H1 (cell line): ENCODE results near the gene CLUH. TPM values are rescaled to one million over a fixed set of nuclear protein-coding genes. Genes with fewer than 3 reads are reported as not detected.

Experiments used
- CTCF ChIA-PET: fragments of 300-600 bp; sonication (Branson Sonifier 250); formaldehyde crosslinking; loops from one replicate; lab custom pipeline; 2021; ENCODE audit not compliant: partially characterized antibody; lab: Charles Lee
- POLR2A ChIA-PET: fragments of 300-600 bp; sonication (Branson Sonifier 250); formaldehyde crosslinking; loops from one replicate; lab custom pipeline; 2021; ENCODE audit warnings: inconsistent platforms; ENCODE audit not compliant: partially characterized antibody; lab: Charles Lee
- DNase-seq, 2 experiments: peaks; one replicate each; pipeline versions ENCODE4 v3.0.0 to v3.0.0-alpha.2; 2010 to 2022; ENCODE audit warnings: low spot score in 2 of 2, low read depth in 1 of 2, mixed read lengths in 1 of 2
- FAIRE-seq: peaks from 2 replicates; lab custom pipeline; 2011; peaks lifted over from hg19 to GRCh38; lab: Jason Lieb, UNC
- H2AFZ ChIP-seq: 2 replicates; pipeline ENCODE4 v1.8.1; 2012; ENCODE audit warnings: low read length, inconsistent platforms
- H2AK5ac ChIP-seq: 2 replicates; pipeline ENCODE4 v1.6.1; 2013; ENCODE audit warnings: low read depth, low read length
- H2BK120ac ChIP-seq: replicated peaks from 2 replicates; pipeline ENCODE3; 2013; ENCODE audit warnings: low read depth, low read length, inconsistent platforms
- H2BK12ac ChIP-seq: 2 replicates; pipeline ENCODE4 v1.6.1; 2013; ENCODE audit warnings: low read depth, low read length
- H2BK15ac ChIP-seq: 2 replicates; pipeline ENCODE4 v1.6.1; 2013; ENCODE audit warnings: low read length
- H2BK20ac ChIP-seq: 2 replicates; pipeline ENCODE4 v1.6.1; 2013; ENCODE audit warnings: low read length
- H2BK5ac ChIP-seq: 2 replicates; pipeline ENCODE4 v1.6.1; 2013; ENCODE audit warnings: low read depth, low read length
- H3K14ac ChIP-seq: 2 replicates; pipeline ENCODE4 v1.6.1; 2013; ENCODE audit warnings: inconsistent platforms; ENCODE audit not compliant: insufficient read length
- H3K18ac ChIP-seq: 2 replicates; pipeline ENCODE4 v1.6.1; 2013; ENCODE audit warnings: low read length; ENCODE audit errors: extremely low read depth
- H3K23ac ChIP-seq: 2 replicates; pipeline ENCODE4 v1.6.1; 2013; ENCODE audit warnings: inconsistent platforms; ENCODE audit not compliant: insufficient read length
- H3K23me2 ChIP-seq: 2 replicates; pipeline ENCODE4 v1.6.1; 2013; ENCODE audit warnings: low read depth, low read length
- H3K27ac ChIP-seq: 2 replicates; pipeline ENCODE4 v1.6.1; 2011; ENCODE audit warnings: low read depth, low read length, inconsistent platforms
- H3K27me3 ChIP-seq, 4 experiments: replicated peaks in 1 of 4; 1 replicate in 1 of 4; 2 replicates in 3 of 4; pipeline versions ENCODE4 v1.6.1 to v1.8.1; 2011 to 2013; ENCODE audit warnings: low read length in 3 of 4, mild to moderate bottlenecking in 3 of 4, inconsistent platforms in 2 of 4, mixed read lengths in 2 of 4, moderate library complexity in 1 of 4; ENCODE audit not compliant: control insufficient read depth in 3 of 4, insufficient read depth in 3 of 4; ENCODE audit errors: extremely low read depth in 1 of 4
- H3K36me3 ChIP-seq, 4 experiments: 2 replicates each; pipeline versions ENCODE4 v1.6.1 to v1.8.1; 2011 to 2013; ENCODE audit warnings: mild to moderate bottlenecking in 4 of 4, low read length in 3 of 4, moderate library complexity in 2 of 4, control low read depth in 1 of 4, inconsistent platforms in 1 of 4; ENCODE audit not compliant: insufficient read depth in 4 of 4, control insufficient read depth in 2 of 4
- H3K4ac ChIP-seq: replicated peaks from 2 replicates; pipeline ENCODE3; 2013; ENCODE audit warnings: low read length, low read depth, mixed read lengths, inconsistent platforms; ENCODE audit not compliant: insufficient read length
- H3K4me1 ChIP-seq, 4 experiments: replicated peaks in 1 of 4; 1 replicate in 1 of 4; 2 replicates in 3 of 4; pipeline versions ENCODE4 v1.6.1 to v1.8.1; 2011 to 2013; ENCODE audit warnings: low read length in 3 of 4, inconsistent platforms in 2 of 4, mixed read lengths in 1 of 4; ENCODE audit not compliant: insufficient read depth in 4 of 4, control insufficient read depth in 3 of 4
- H3K4me2 ChIP-seq, 2 experiments: 2 replicates each; pipeline versions ENCODE4 v1.6.1 to v1.8.1; 2011 to 2013; ENCODE audit warnings: low read depth in 2 of 2, low read length in 2 of 2, control low read depth in 1 of 2, inconsistent platforms in 1 of 2, mild to moderate bottlenecking in 1 of 2; ENCODE audit not compliant: insufficient read depth in 1 of 2
- H3K4me3 ChIP-seq, 4 experiments: fragments of 200-600, 300-600 bp in 1 of 4; sonication (generic), shearing (Covaris generic), sonication (Bioruptor Twin) in 1 of 4; 2 replicates each; pipeline versions ENCODE4 v1.5.1 to v1.8.1; 2011 to 2016; ENCODE audit warnings: low read length in 4 of 4, low read depth in 3 of 4, control low read depth in 2 of 4, inconsistent platforms in 2 of 4, mild to moderate bottlenecking in 2 of 4, mixed read lengths in 1 of 4, moderate library complexity in 1 of 4; ENCODE audit not compliant: insufficient read depth in 2 of 4; ENCODE audit errors: extremely low read depth in 1 of 4
- H3K56ac ChIP-seq: replicated peaks from 2 replicates; pipeline ENCODE3; 2013; ENCODE audit warnings: low read depth, mild to moderate bottlenecking, mixed read lengths, low read length, inconsistent platforms; ENCODE audit not compliant: insufficient read length
- H3K79me1 ChIP-seq: 2 replicates; pipeline ENCODE4 v1.6.1; 2013; ENCODE audit warnings: low read depth, low read length, control low read depth
- H3K79me2 ChIP-seq, 2 experiments: 2 replicates each; pipeline versions ENCODE4 v1.6.1 to v1.8.1; 2012 to 2013; ENCODE audit warnings: low read length in 2 of 2, mild to moderate bottlenecking in 2 of 2, inconsistent platforms in 1 of 2; ENCODE audit not compliant: insufficient read depth in 2 of 2, control insufficient read depth in 1 of 2
- H3K9ac ChIP-seq, 4 experiments: replicated peaks in 1 of 4; 1 replicate in 1 of 4; 2 replicates in 3 of 4; pipeline versions ENCODE4 v1.6.1 to v1.8.1; 2011 to 2013; ENCODE audit warnings: low read depth in 3 of 4, low read length in 3 of 4, control low read depth in 2 of 4, mild to moderate bottlenecking in 2 of 4, moderate library complexity in 2 of 4, inconsistent platforms in 1 of 4; ENCODE audit errors: extremely low read depth in 1 of 4
- H3K9me3 ChIP-seq, 2 experiments: 2 replicates each; pipeline versions ENCODE4 v1.6.1 to v1.8.1; 2012 to 2013; ENCODE audit warnings: mild to moderate bottlenecking in 2 of 2, moderate library complexity in 2 of 2, control low read depth in 1 of 2, inconsistent platforms in 1 of 2, low read depth in 1 of 2, low read length in 1 of 2, mixed read lengths in 1 of 2; ENCODE audit not compliant: insufficient read depth in 2 of 2
- H4K20me1 ChIP-seq, 2 experiments: replicated peaks in 1 of 2; 2 replicates each; pipeline versions ENCODE3 to v1.8.1; 2011 to 2013; ENCODE audit warnings: inconsistent platforms in 2 of 2, low read length in 2 of 2, mild to moderate bottlenecking in 1 of 2; ENCODE audit not compliant: insufficient read depth in 2 of 2, control insufficient read depth in 1 of 2
- H4K5ac ChIP-seq: 2 replicates; pipeline ENCODE4 v1.6.1; 2013; ENCODE audit warnings: low read length, low read depth, mixed read lengths, inconsistent platforms; ENCODE audit not compliant: insufficient read length
- H4K8ac ChIP-seq: 2 replicates; pipeline ENCODE4 v1.8.0; 2013; ENCODE audit warnings: mild to moderate bottlenecking, moderate library complexity, low read length, inconsistent platforms; ENCODE audit not compliant: insufficient read depth; ENCODE audit errors: extremely low read depth
- H4K91ac ChIP-seq: replicated peaks from 2 replicates; pipeline ENCODE3; 2013; ENCODE audit warnings: low read length, mixed read lengths, inconsistent platforms; ENCODE audit not compliant: insufficient read length
- KDM1A ChIP-seq: fragments of 200-600, 300-600 bp; sonication (generic); IDR thresholded peaks from 2 replicates; pipeline ENCODE4 v1.7.1; 2016; ENCODE audit warnings: mild to moderate bottlenecking, low read length, borderline replicate concordance
- NANOG ChIP-seq: IDR thresholded peaks from 2 replicates; pipeline ENCODE4 v1.6.1; 2011; ENCODE audit warnings: low read length, low read depth, mild to moderate bottlenecking, inconsistent platforms; ENCODE audit not compliant: insufficient read depth, poor library complexity, severe bottlenecking
- ZNF274 ChIP-seq: IDR thresholded peaks from 2 replicates; pipeline ENCODE4 v1.7.0; 2012; ENCODE audit warnings: low read length, borderline replicate concordance; ENCODE audit errors: extremely low read depth
- WGBS, 2 experiments: shearing (Covaris generic) in 1 of 2; methylation state at CpG; one replicate each; pipeline versions ENCODE4 v1.1.6 to v1.1.7; 2013 to 2015; ENCODE audit warnings: low lambda C conversion rate in 2 of 2, mixed read lengths in 2 of 2, inconsistent platforms in 1 of 2, low coverage in 1 of 2, missing lambda C conversion rate in 1 of 2; ENCODE audit not compliant: insufficient replicate concordance in 2 of 2, insufficient coverage in 1 of 2, insufficient read length in 1 of 2; ENCODE audit errors: extremely low coverage in 1 of 2, missing lambda C conversion rate in 1 of 2; 5-methylcytosine and 5-hydroxymethylcytosine counted together
- polyA plus RNA-seq, 7 experiments: library from polyadenylated mRNA; depleted of rRNA in 3 of 7; stranded (reverse) in 5 of 7; unstranded in 2 of 7; fragments of >200 nt in 5 of 7; fragments of 200-250 nt in 2 of 7; gene quantifications; 1 replicate in 5 of 7; 2 replicates in 1 of 7; 4 replicates in 1 of 7; pipeline versions ENCODE4 v1.2.1 to v1.2.3, GENCODE V29; 2011 to 2013; ENCODE audit warnings: missing spikeins in 2 of 7, mixed read lengths in 2 of 7
- total RNA-seq: library from RNA; stranded (reverse); fragmentation: NEBNext Ultra II Directional; extraction: Animal tissue kit (Norgen Biotek cat#: 25700); gene quantifications from 2 replicates; pipeline ENCODE4 v1.2.1, GENCODE V29; 2021

Gene CLUH
- total and polyA plus RNA-seq, 2 of the 8 experiments (the other 6 are each of a cell fraction or from before 2014, with no cell fraction given) = 33.6 to 98.6 TPM

- Histone ChIP-seq H3K23me2 (no peaks in the 10 kb centered on the region; the same call in 1 of the 2 replicates), H2BK15ac (no peak overlapping the region), H3K79me2 (no peaks in the 10 kb centered on the region), H4K91ac (no peak overlapping the region), H3K14ac (no peak overlapping the region), H3K36me3 (peaks cover 0 to 10% (median 2%) of the 10 kb centered on the region in 4 experiments; a peak in 3 of 8 replicates), H2BK5ac (no peak overlapping the region), H2BK120ac (no peak overlapping the region), H3K9ac (no peak overlapping the region), H3K4ac (no peak overlapping the region), H3K4me3 (no peak overlapping the region), H3K4me2 (no peak overlapping the region), H4K20me1 (peaks cover 2 to 5% of the 10 kb centered on the region in 2 experiments), H3K27me3 (no peaks in the 10 kb centered on the region), H2AK5ac (no peak overlapping the region), H3K27ac (no peak overlapping the region), H3K23ac (no peak overlapping the region), H3K56ac (no peak overlapping the region), H2BK20ac (no peak overlapping the region), H2BK12ac (no peak overlapping the region), H3K9me3 (no peaks in the 10 kb centered on the region), H3K4me1 (no peaks in the 10 kb centered on the region), H2AFZ (no peak overlapping the region), H4K8ac (no peak overlapping the region), H3K79me1 (no peaks in the 10 kb centered on the region), H4K5ac (no peak overlapping the region), H3K18ac (no peak overlapping the region)
- ChIA-PET CTCF (no interaction called here), POLR2A (interaction anchor here (1.0 kb wide), 1 partner anchor 25 kb away, joined by 3 read pairs; no protein-coding TSS in a partner anchor)
- TF ChIP-seq NANOG = no peak
- no peak for TF ChIP-seq ZNF274
- 0 out of 2 replicates have a peak, but pooled peaks have one; percentile 50 for TF ChIP-seq KDM1A
- DNase-seq = no peak
- no peak for FAIRE-seq
- 99% methylated on average over 10 of the region's 10 CpGs; no CpG with 5 or more reads in 1 of the 2 experiments for WGBS, 2 experiments
Measured at GRCh38 chr17:2731807-2732206, 20.2 kb upstream of the CLUH start.
